Testis (tissue), 2 donors: ENCODE measurements around the gene PAFAH2.

ENCODE experiments used
- POLR2A ChIP-seq: fragments of 450-650 bp; IDR thresholded peaks from one replicate; pipeline ENCODE4 v1.6.1; 2017; ENCODE audit warnings: antibody characterized with exemption, mild to moderate bottlenecking, moderate library complexity
- TF ChIP-seq, protein P1 (sequence below), 3 experiments: fragments of 450-650 bp in 2 of 3; fragments of 200-600 bp in 1 of 3; sonication (generic) in 1 of 3; IDR thresholded peaks; one replicate each; pipeline ENCODE4 v1.5.1; 2016 to 2019; ENCODE audit warnings: antibody characterized with exemption in 3 of 3, mild to moderate bottlenecking in 2 of 3, moderate library complexity in 1 of 3

DNA sequence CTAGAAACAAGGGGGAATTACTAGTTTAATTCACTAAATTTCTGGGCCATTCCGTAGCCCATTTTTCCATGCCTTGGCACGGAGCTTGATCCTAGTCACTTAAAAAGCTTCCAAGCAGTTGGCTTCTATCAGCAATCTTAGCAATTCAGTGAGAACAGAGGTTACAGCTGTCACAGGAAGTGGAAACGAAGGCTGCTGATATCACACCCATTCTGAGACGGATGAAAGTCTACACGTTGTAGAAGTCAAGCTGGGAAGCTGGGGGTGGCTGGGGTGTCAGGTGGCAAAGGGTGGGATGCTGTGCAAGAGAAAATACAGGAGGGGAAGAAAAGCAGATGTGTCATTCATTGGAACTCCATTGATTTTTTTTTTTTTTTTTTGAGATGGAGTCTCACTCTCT, 79.9 kb downstream of the PAFAH2 start:
- TF ChIP-seq, protein P1, sequence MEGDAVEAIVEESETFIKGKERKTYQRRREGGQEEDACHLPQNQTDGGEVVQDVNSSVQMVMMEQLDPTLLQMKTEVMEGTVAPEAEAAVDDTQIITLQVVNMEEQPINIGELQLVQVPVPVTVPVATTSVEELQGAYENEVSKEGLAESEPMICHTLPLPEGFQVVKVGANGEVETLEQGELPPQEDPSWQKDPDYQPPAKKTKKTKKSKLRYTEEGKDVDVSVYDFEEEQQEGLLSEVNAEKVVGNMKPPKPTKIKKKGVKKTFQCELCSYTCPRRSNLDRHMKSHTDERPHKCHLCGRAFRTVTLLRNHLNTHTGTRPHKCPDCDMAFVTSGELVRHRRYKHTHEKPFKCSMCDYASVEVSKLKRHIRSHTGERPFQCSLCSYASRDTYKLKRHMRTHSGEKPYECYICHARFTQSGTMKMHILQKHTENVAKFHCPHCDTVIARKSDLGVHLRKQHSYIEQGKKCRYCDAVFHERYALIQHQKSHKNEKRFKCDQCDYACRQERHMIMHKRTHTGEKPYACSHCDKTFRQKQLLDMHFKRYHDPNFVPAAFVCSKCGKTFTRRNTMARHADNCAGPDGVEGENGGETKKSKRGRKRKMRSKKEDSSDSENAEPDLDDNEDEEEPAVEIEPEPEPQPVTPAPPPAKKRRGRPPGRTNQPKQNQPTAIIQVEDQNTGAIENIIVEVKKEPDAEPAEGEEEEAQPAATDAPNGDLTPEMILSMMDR (IDR thresholded peaks at IDR 0.05), result no peak
- TF ChIP-seq POLR2A, result no peak
